LNCAP (cell line): ENCODE measurements around the gene ARID4B.

Experiments
- CTCF ChIP-seq: fragments of 450-650 bp; IDR thresholded peaks from 2 replicates; pipeline ENCODE4 v1.5.1; 2017; ENCODE audit warnings: mild to moderate bottlenecking

ARID4B gene

GRCh38 chr1:235325139-235325538 is 2.8 kb downstream of the ARID4B start:
- TF ChIP-seq CTCF = no peak

- no peak for TF ChIP-seq CTCF
These were observed 3.7 kb downstream of the ARID4B start for GRCh38 chr1:235324296-235324695.

GRCh38 chr1:235320521-235321179 is 7.3 kb downstream of the ARID4B start:
- TF ChIP-seq CTCF = no peak

- no peak for TF ChIP-seq CTCF
These were observed 8.7 kb downstream of the ARID4B start for GRCh38 chr1:235319255-235319654.

GRCh38 chr1:235317168-235317567 is 10.8 kb downstream of the ARID4B start:
- TF ChIP-seq CTCF = no peak

- no peak for TF ChIP-seq CTCF
These were observed 12.2 kb downstream of the ARID4B start for GRCh38 chr1:235315735-235316134.

- TF ChIP-seq CTCF = no peak
These were observed 12.8 kb downstream of the ARID4B start for GRCh38 chr1:235315173-235315572.
